Fibroblast of skin of abdomen (primary cell): Measurements from ENCODE around the gene IGFL2. TPM values are rescaled to one million over a fixed set of nuclear protein-coding genes. Genes with fewer than 3 reads are reported as not detected.
A peak's percentile ranks its signal among the peaks of the same experiment; 100 is the strongest.
"Not testable (repeated sequence)": the region's sequence is repeated elsewhere in the genome, so short reads cannot be mapped to it uniquely, and the experiment has no call there.

ENCODE experiments used
- DNase-seq: peaks from one replicate; pipeline ENCODE4 v3.0.0-alpha.2; 2013
- polyA plus RNA-seq, 2 experiments: library from polyadenylated mRNA; unstranded; fragments of 120-200 nt; gene quantifications; one replicate each; pipeline ENCODE4 v1.2.1, GENCODE V29; 2013; ENCODE audit not compliant: insufficient read length in 2 of 2

The IGFL2 gene
- polyA plus RNA-seq (2013, experiment 1 of 2; ENCODE audit: insufficient read length): 0.09 TPM
- polyA plus RNA-seq (2013, experiment 2 of 2; ENCODE audit: insufficient read length): 0.11 TPM

DNA sequence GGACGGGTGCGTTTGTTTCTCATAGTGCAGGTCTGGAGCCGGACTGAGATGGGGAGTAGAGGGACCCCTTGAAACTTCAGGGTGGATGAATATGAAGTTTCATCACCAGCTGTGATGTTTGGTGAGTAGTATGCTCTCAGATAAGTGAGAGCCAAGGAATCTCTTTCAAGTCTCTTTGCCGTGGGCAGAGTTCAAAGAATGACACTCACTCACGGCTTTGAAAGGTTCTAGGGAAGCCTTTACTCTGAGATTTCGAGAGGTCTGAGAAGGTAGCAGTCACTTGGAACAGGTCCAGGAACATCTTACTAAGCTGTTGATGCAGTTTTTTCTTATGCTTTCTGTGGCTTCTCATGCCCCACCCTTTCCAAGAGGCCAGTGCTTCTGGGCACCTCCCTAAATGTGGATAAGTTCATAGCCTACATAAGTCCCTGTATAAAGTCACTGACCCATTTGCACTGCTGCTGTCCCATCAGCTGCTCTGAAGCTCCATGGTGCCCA, at the start of gene IGFL2:
Gene IGFL2, plus strand, starts transcription at position 448 of the 498 bp plus-strand sequence. Its CDS starts 41 bp downstream, at position 489.
- no peak for DNase-seq

GRCh38 chr19:46100344-46100743, 47.7 kb upstream of the IGFL2 start:
- no peak for DNase-seq

GRCh38 chr19:46101293-46101692, 46.7 kb upstream of the IGFL2 start:
- no peak for DNase-seq

GRCh38 chr19:46102333-46102732, 45.7 kb upstream of the IGFL2 start:
- not testable (repeated sequence) for DNase-seq

DNA sequence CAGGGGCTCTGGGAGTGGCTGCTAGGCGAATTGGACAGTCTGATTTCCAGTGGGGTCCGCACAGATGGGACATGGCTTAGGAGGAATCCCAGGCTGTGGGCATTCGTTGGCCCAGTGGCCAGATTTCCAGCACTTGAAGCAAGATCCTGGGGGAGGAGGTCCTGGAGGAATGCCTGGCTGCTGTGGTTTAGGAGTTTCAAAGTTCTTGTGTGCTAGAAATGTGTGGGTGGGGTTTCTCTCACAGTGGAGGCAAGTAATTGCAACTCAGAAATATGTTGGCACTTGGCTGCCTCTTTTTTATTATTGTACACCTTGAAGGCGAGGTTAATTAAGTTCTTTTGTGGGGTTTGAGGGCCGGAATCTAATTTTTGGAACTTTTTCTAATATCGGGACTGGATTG, 40.7 kb upstream of the IGFL2 start:
- peak; percentile 69 for DNase-seq

GRCh38 chr19:46109876-46110275, 38.2 kb upstream of the IGFL2 start:
- DNase-seq: no peak

DNA sequence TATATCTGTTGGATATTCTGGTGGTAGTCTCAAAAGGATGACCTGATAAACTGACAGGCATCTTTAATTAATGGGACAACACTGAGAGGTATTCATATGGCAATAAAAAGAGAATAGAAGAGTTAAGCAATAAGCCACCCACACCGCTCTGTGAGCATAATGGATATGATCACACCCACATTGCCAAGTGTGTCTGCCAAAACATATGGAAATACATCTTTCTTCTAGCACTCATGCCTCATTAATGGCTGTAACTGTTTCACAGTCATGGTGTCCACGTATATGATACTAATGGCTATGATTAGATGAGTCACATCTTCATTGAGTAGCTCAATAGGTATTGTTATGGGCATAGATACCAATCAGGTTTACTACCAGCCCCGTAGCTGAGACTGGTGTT, 36.7 kb upstream of the IGFL2 start:
- no peak for DNase-seq

DNA sequence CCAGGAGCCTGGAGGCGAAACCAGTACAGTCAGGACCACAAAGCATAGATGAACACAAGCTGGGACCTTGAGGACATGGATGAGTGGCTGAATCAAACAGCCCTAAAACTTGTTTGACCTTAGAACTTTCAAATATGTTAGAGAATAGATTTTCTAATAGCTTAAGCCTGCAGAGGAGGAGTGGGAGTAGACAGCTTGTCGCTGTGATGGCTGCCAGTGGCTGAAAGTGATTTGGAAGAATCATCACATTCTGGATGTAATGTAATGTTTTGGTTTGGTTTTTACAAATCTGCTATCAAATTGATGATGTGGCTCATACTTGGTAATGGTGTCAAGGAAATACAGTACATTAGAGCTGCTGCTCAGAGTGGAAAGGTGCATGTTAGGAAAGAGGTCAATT, 35.5 kb upstream of the IGFL2 start:
- DNase-seq: no peak

DNA sequence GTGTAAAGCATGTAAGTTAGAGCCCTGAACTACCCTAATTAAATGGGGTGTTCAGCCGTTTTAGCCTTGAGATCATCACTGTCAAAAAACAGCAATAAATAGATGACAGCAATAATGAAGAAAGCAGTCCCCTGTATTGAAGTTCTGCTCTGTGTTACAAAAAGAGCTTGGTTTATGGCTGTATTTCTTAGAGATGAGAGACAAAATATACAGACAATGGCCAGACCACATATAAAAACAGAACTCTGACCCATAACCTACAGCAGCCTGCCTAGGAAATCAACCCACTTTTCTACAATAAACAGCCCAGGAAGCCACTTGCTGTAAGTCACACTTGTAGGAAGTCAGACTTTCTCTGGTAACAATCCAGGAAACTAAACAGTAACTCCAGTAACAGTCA, 34.3 kb upstream of the IGFL2 start:
- DNase-seq: no peak

DNA sequence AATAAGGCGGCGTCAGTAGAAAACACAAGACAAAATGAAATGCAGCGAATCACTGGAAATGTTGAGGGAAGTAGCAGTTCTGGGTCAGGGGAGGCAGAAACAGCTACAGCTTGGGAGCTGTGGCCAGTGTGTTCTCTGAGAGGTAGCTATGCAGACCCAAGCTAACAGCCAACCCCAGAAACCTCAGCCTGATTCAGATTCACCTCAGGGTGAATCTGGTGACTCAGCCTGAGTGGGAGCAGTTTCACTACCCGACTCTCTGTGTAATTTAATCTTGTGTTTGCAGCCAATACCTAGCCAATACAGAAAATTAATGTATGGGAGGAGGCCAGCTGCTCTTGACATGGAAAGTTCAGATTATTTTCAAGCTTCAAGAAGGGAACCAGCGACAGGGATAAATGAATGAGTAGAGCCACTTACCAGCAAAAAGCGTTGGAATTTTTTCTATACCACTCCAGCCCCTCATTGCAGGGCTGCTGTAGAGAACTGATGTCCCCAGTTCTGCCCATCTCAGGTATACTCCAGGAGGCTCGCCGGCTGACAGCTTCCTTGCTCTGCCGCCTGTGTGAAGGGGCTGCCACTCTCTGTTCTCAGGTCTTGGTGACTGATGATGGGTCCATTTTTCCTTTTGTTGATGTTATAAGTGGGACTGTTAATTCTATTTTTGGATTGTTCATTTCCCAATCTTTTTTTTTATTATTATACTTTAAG, 32.5 kb upstream of the IGFL2 start:
- peak; percentile 82 for DNase-seq

GRCh38 chr19:46116121-46116520, 31.9 kb upstream of the IGFL2 start:
- no peak for DNase-seq

DNA sequence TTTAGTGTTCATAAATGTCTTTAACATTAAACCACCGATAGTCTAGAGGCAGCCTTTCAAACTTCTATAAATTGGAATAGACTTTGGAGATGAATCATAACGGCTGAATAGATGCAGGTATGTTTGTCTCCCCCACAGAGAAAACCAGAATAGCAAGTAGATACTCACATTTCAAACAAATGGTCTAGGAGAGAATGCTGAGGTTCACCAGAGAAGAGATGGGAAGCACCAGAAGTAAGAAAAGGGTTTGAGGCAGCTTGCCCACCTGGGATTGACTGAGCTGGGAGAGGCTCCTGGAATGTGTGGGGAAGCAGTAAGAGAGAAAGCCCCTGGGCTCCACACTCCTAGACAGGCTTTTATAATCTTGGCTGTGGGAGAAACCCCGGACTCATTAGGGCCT, 29.9 kb upstream of the IGFL2 start:
- peak; percentile 42 for DNase-seq

GRCh38 chr19:46124638-46125115, 23.4 kb upstream of the IGFL2 start, which contains the start of gene IGFL3:
TSS of gene IGFL3 (minus strand) at chr19:46124688. CDS start at chr19:46124649, 39 bp downstream.
- peak; percentile 55 for DNase-seq

- no peak for DNase-seq
These were observed 22.6 kb upstream of the IGFL2 start for GRCh38 chr19:46125447-46125846.

GRCh38 chr19:46126086-46126580, 21.9 kb upstream of the IGFL2 start:
- no peak for DNase-seq

DNA sequence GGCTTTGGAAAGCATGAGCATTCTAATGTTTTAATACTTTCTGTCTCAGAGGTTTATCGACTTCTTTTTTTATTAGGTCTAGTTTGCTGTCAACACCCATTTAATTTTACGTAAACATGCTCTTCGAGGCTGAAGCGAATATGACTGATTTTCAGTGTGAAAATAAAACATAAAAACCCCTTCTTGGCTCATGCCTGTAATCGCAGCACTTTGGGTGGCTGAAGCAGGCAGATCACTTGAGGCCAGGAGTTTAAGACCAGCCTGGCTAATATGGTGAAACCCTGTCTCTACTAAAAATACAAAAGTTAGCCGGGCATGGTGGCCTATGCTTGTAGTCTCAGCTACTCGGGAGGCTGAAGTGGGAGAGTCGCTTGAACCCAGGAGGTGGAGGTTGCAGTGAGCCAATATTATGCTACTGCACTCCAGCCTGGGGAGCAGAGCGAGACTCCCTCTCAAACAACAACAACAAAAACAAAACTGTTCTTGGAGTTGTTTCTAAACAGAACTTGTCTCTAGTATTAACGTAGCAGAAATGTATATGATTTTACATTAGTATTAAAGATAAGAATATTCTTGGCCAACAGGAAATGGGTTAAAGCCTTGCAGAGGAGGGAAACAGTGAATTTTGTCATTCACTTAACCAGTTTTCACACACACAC, 16.4 kb upstream of the IGFL2 start:
- no peak for DNase-seq

DNA sequence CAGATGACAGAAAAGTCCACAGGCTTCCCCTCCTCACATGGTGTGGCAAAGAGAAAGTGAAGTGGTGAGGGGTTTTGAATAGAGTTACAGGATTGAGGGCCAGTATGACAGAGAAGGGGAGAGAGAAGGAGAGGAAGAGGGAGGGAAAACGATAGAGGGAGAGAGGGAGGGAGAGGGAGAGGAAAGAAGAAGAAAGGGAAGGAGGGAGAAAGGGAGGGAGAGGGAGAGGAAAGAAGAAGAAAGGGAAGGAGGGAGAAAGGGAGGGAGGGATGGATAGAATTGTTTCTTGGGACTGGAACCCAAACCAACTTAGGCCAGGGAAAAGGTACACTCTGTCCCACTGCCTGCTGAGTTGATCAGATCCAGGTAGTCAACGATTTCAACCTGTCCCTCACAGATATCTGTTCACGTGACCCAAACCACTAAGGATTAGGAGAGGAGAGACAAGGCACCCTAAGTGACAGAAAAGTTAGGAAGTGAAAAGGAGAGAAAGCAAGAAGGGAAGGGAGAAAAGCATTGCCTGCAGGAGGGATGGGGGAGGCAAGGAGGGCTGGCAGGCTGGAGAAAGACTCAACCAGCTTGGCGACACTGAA, 15.4 kb upstream of the IGFL2 start:
- no peak for DNase-seq

GRCh38 chr19:46133101-46133627, 14.9 kb upstream of the IGFL2 start:
- DNase-seq: peak; percentile 99

- DNase-seq: peak; percentile 57
These were observed 14.2 kb upstream of the IGFL2 start for GRCh38 chr19:46133777-46134241.

GRCh38 chr19:46134527-46134926, 13.5 kb upstream of the IGFL2 start:
- DNase-seq: peak; percentile 37

DNA sequence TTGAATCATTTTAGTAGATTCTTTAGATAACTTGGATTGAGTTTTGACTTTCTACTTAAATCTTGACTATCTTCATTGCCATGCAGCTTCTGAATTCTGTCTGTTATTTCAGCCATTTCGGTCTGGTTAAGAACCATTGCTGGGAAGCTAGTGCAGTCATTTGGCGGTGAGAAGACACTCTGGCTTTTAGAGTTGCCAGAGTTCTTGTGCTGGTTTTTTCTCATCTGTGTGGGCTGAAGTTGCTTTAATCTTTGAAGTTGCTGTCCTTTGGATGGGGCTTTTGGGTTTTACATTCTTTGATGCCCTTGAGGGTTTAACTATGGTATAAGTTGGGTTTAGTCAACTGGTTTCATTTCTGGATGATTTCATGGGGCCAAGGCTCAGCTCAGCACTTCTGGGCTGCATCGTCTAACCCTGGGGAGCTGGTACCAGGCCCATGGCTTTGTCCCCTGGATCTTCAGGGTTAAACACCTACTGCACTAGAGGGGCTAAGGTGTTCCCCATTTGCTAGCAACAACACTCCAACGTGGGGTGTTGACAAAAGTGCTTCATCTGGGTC, 10.0 kb upstream of the IGFL2 start:
- no peak for DNase-seq

DNA sequence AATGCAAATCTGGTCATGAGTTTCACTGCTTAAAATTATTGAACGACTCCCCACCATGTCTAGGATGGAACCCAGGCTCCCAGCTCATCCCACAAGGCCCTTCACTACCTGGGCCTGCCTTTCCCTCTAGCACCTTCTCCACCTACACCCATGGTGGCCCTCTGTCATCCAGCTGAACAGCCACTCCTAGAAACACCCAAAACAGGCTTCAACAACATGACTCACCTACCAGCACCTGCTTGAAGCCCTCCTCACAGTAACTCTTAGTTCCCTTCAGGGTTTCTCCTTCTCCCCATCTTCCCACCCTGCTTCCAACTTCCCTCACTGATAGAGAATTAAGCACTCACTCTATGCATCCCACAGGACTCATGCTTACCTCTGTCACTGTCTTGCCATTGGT, 6.6 kb upstream of the IGFL2 start:
- no peak for DNase-seq
